Measurements from ENCODE around the gene C2CD3.
"Not testable (repeated sequence)": the region's sequence is repeated elsewhere in the genome, so short reads cannot be mapped to it uniquely, and the experiment has no call there.

The C2CD3 gene

DNA sequence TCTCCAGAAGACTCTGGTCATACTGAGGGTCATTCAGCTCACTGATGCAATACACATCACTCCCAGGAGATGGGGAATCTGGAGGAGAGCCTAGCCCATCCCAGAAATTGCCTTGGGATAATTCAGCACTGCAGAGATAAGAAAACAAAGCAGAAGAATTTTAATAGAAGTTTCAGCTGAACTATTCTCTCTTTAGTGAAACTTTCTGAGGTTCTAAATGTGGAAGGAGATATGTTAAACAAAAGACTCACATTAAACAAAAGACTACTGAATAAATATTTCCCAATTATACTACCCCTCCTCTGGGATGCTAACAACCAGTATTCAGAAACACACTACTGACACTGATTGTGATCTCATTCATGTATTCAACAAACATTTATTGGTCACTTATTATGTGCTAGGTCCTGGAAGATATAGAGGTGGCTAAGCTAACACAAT is 47.8 kb downstream of the C2CD3 start:
- peaks cover 4% of the 10 kb centered on the region for H3K36me3 ChIP-seq (ENCODE audit: control insufficient read depth, insufficient read depth, low read length)
- H3K4me1 ChIP-seq (ENCODE audit: control insufficient read depth, insufficient read depth, low read length, poor library complexity, severe bottlenecking): no peaks in the 10 kb centered on the region
- DNase-seq: no peak
- H3K27me3 ChIP-seq (replicated peaks; ENCODE audit: control insufficient read depth, insufficient read depth, low read length, poor library complexity, severe bottlenecking): no peaks in the 10 kb centered on the region
- no peak overlapping the region for H3K4me3 ChIP-seq (ENCODE audit: insufficient read depth, low read depth, low read length, poor library complexity, severe bottlenecking)
- H3K9me3 ChIP-seq (ENCODE audit: control insufficient read depth, low read length): no peaks in the 10 kb centered on the region
- H3K27ac ChIP-seq (ENCODE audit: insufficient read depth, low read length, poor library complexity, severe bottlenecking): no peak overlapping the region

GRCh38 chr11:74121804-74122203 is 49.0 kb downstream of the C2CD3 start:
- DNase-seq: no peak
- H3K27me3 ChIP-seq (replicated peaks; ENCODE audit: control insufficient read depth, insufficient read depth, low read length, poor library complexity, severe bottlenecking): no peaks in the 10 kb centered on the region
- H3K4me1 ChIP-seq (ENCODE audit: control insufficient read depth, insufficient read depth, low read length, poor library complexity, severe bottlenecking): no peaks in the 10 kb centered on the region
- peaks cover 4% of the 10 kb centered on the region for H3K36me3 ChIP-seq (ENCODE audit: control insufficient read depth, insufficient read depth, low read length)
- H3K27ac ChIP-seq (ENCODE audit: insufficient read depth, low read length, poor library complexity, severe bottlenecking): no peak overlapping the region
- H3K9me3 ChIP-seq (ENCODE audit: control insufficient read depth, low read length): no peaks in the 10 kb centered on the region
- no peak overlapping the region for H3K4me3 ChIP-seq (ENCODE audit: insufficient read depth, low read depth, low read length, poor library complexity, severe bottlenecking)

- H3K27ac ChIP-seq (ENCODE audit: insufficient read depth, low read length, poor library complexity, severe bottlenecking); H3K9me3 ChIP-seq (ENCODE audit: control insufficient read depth, low read length); DNase-seq; H3K36me3 ChIP-seq (ENCODE audit: control insufficient read depth, insufficient read depth, low read length); H3K4me3 ChIP-seq (ENCODE audit: insufficient read depth, low read depth, low read length, poor library complexity, severe bottlenecking); H3K27me3 ChIP-seq (replicated peaks; ENCODE audit: control insufficient read depth, insufficient read depth, low read length, poor library complexity, severe bottlenecking); H3K4me1 ChIP-seq (ENCODE audit: control insufficient read depth, insufficient read depth, low read length, poor library complexity, severe bottlenecking): not testable (repeated sequence)
Observed at GRCh38 chr11:74120260-74121035, 50.4 kb downstream of the C2CD3 start.

GRCh38 chr11:74116719-74117118 is 54.1 kb downstream of the C2CD3 start:
- peaks cover 20% of the 10 kb centered on the region for H3K36me3 ChIP-seq (ENCODE audit: control insufficient read depth, insufficient read depth, low read length)
- H3K9me3 ChIP-seq (ENCODE audit: control insufficient read depth, low read length): no peaks in the 10 kb centered on the region
- no peak overlapping the region for H3K4me3 ChIP-seq (ENCODE audit: insufficient read depth, low read depth, low read length, poor library complexity, severe bottlenecking)
- no peaks in the 10 kb centered on the region for H3K4me1 ChIP-seq (ENCODE audit: control insufficient read depth, insufficient read depth, low read length, poor library complexity, severe bottlenecking)
- no peak for DNase-seq
- H3K27ac ChIP-seq (ENCODE audit: insufficient read depth, low read length, poor library complexity, severe bottlenecking): no peak overlapping the region
- H3K27me3 ChIP-seq (replicated peaks; ENCODE audit: control insufficient read depth, insufficient read depth, low read length, poor library complexity, severe bottlenecking): no peaks in the 10 kb centered on the region

DNA sequence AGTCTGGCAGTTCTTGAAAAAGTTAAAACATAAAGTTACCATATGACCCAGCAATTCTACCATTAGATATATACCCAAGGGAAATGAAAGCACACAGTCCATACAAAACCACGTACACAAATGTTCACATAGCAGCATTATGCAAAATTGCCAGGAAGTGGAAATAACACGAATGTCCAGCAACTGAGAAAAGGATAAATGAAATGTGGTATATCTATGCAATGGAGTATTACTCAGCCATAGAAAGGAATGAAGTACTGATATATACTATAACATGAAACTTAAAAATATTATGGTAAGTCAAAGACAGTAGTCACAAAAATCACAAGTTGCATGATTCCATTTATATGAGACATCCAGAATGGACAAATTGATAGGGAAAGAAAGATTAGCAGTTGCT is 57.9 kb downstream of the C2CD3 start:
- DNase-seq: no peak
- Histone ChIP-seq H3K27ac (ENCODE audit: insufficient read depth, low read length, poor library complexity, severe bottlenecking) (no peak overlapping the region), H3K4me3 (ENCODE audit: insufficient read depth, low read depth, low read length, poor library complexity, severe bottlenecking) (no peak overlapping the region), H3K4me1 (ENCODE audit: control insufficient read depth, insufficient read depth, low read length, poor library complexity, severe bottlenecking) (no peaks in the 10 kb centered on the region), H3K36me3 (ENCODE audit: control insufficient read depth, insufficient read depth, low read length) (peaks cover 23% of the 10 kb centered on the region), H3K9me3 (ENCODE audit: control insufficient read depth, low read length) (no peaks in the 10 kb centered on the region), H3K27me3 (replicated peaks; ENCODE audit: control insufficient read depth, insufficient read depth, low read length, poor library complexity, severe bottlenecking) (no peaks in the 10 kb centered on the region)

GRCh38 chr11:74106124-74106523 is 64.7 kb downstream of the C2CD3 start:
- Histone ChIP-seq H3K4me3 (ENCODE audit: insufficient read depth, low read depth, low read length, poor library complexity, severe bottlenecking) (no peak overlapping the region), H3K4me1 (ENCODE audit: control insufficient read depth, insufficient read depth, low read length, poor library complexity, severe bottlenecking) (no peaks in the 10 kb centered on the region), H3K27ac (ENCODE audit: insufficient read depth, low read length, poor library complexity, severe bottlenecking) (no peak overlapping the region), H3K36me3 (ENCODE audit: control insufficient read depth, insufficient read depth, low read length) (peaks cover 48% of the 10 kb centered on the region), H3K27me3 (replicated peaks; ENCODE audit: control insufficient read depth, insufficient read depth, low read length, poor library complexity, severe bottlenecking) (no peaks in the 10 kb centered on the region), H3K9me3 (ENCODE audit: control insufficient read depth, low read length) (no peaks in the 10 kb centered on the region)
- no peak for DNase-seq

DNA sequence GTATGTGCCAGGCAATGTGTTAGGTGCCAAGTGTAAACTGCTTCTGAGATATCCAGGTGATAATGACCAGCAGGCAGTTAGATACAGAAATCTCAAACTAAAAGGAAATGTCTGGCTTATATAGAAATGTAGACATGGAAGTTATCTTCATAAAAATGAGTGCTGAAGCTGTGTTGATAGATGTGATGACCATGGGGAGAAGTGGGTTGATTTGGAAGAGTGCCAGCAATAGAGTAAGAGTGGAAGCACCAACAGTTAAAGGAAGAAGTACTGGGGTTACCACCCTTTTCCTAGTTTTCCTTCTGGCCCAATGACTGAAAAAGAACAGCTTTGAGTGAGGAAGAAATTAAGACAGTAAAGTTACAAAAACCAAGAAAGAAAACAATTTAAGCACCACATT is 68.5 kb downstream of the C2CD3 start:
- Histone ChIP-seq H3K27ac (ENCODE audit: insufficient read depth, low read length, poor library complexity, severe bottlenecking) (no peak overlapping the region), H3K27me3 (replicated peaks; ENCODE audit: control insufficient read depth, insufficient read depth, low read length, poor library complexity, severe bottlenecking) (no peaks in the 10 kb centered on the region), H3K4me1 (ENCODE audit: control insufficient read depth, insufficient read depth, low read length, poor library complexity, severe bottlenecking) (no peaks in the 10 kb centered on the region), H3K9me3 (ENCODE audit: control insufficient read depth, low read length) (no peaks in the 10 kb centered on the region), H3K4me3 (ENCODE audit: insufficient read depth, low read depth, low read length, poor library complexity, severe bottlenecking) (no peak overlapping the region), H3K36me3 (ENCODE audit: control insufficient read depth, insufficient read depth, low read length) (peaks cover 61% of the 10 kb centered on the region)
- DNase-seq: no peak

- Histone ChIP-seq H3K27me3 (replicated peaks; ENCODE audit: control insufficient read depth, insufficient read depth, low read length, poor library complexity, severe bottlenecking) (no peaks in the 10 kb centered on the region), H3K27ac (ENCODE audit: insufficient read depth, low read length, poor library complexity, severe bottlenecking) (no peak overlapping the region), H3K4me1 (ENCODE audit: control insufficient read depth, insufficient read depth, low read length, poor library complexity, severe bottlenecking) (no peaks in the 10 kb centered on the region), H3K9me3 (ENCODE audit: control insufficient read depth, low read length) (no peaks in the 10 kb centered on the region), H3K36me3 (ENCODE audit: control insufficient read depth, insufficient read depth, low read length) (peaks cover 55% of the 10 kb centered on the region), H3K4me3 (ENCODE audit: insufficient read depth, low read depth, low read length, poor library complexity, severe bottlenecking) (no peak overlapping the region)
- DNase-seq: no peak
Observed at GRCh38 chr11:74100735-74101134, 70.1 kb downstream of the C2CD3 start.

DNA sequence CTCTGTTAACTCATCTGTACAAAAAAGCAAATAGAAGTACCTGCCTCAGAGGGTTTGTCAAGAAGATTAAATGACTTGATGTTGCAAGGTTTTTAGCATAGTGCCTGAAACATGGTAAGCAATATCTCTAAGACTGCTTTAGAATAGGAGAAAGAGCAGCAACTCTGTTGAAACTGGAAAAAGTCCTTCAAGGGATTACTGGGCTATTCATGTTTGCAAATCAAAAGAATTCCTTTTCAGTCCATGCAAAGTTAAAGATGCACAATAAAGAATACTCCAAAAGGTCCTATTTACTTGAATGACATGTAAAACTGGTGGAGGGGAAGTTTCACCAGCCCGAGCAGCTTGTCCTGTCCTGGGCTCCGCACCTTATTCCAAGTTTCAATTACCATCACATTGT is 70.6 kb downstream of the C2CD3 start:
- no peak overlapping the region for H3K4me3 ChIP-seq (ENCODE audit: insufficient read depth, low read depth, low read length, poor library complexity, severe bottlenecking)
- no peaks in the 10 kb centered on the region for H3K9me3 ChIP-seq (ENCODE audit: control insufficient read depth, low read length)
- no peak for DNase-seq

DNA sequence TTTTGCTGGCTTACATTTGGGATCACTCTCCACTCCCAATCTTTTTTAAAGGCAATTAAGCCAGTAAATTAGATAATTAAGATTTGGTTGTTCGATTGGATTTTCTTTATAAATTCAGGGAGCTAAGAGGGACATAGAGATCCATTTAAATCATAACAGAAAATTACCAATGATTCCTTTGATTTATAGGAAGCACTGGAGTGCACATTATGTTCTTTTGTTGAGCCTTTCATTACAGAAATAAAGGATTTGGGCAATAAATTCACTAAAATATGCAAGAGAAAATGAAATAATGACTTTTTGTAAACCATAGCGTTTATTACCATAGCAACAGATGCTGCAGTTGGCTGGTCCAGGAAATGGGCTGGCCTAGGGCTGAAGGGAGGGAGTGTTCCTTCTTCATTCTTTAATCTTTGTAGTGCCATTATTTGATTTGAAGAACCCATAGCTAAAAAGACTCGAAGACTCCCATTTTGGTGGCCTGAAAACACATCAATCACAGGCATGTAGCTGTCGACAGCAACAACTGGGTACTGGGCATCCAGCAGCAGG is 73.0 kb downstream of the C2CD3 start:
- Histone ChIP-seq H3K36me3 (ENCODE audit: control insufficient read depth, insufficient read depth, low read length) (peaks cover 45% of the 10 kb centered on the region), H3K27me3 (replicated peaks; ENCODE audit: control insufficient read depth, insufficient read depth, low read length, poor library complexity, severe bottlenecking) (no peaks in the 10 kb centered on the region), H3K9me3 (ENCODE audit: control insufficient read depth, low read length) (no peaks in the 10 kb centered on the region), H3K27ac (ENCODE audit: insufficient read depth, low read length, poor library complexity, severe bottlenecking) (no peak overlapping the region), H3K4me1 (ENCODE audit: control insufficient read depth, insufficient read depth, low read length, poor library complexity, severe bottlenecking) (no peaks in the 10 kb centered on the region), H3K4me3 (ENCODE audit: insufficient read depth, low read depth, low read length, poor library complexity, severe bottlenecking) (no peak overlapping the region)
- no peak for DNase-seq

More for the DNA sequence above, 70.6 kb downstream of the C2CD3 start:
- H3K4me1 ChIP-seq (ENCODE audit: control insufficient read depth, insufficient read depth, low read length, poor library complexity, severe bottlenecking): no peaks in the 10 kb centered on the region
- peaks cover 50% of the 10 kb centered on the region for H3K36me3 ChIP-seq (ENCODE audit: control insufficient read depth, insufficient read depth, low read length)
- no peaks in the 10 kb centered on the region for H3K27me3 ChIP-seq (replicated peaks; ENCODE audit: control insufficient read depth, insufficient read depth, low read length, poor library complexity, severe bottlenecking)
- no peak overlapping the region for H3K27ac ChIP-seq (ENCODE audit: insufficient read depth, low read length, poor library complexity, severe bottlenecking)
